SK-N-SH (cell line): Measurements from ENCODE around the gene ASIC3. TPM values are rescaled to one million over a fixed set of nuclear protein-coding genes. Genes with fewer than 3 reads are reported as not detected.

Experiments used
- CTCF ChIA-PET: fragments of 300-600, 350-600 bp; formaldehyde crosslinking; extraction: SDS; loops from one replicate; lab custom pipeline; 2021; lab: Yijun Ruan, JAX
- POLR2A ChIA-PET: fragments of 350-600 bp; sonication (Branson Sonifier 250); formaldehyde crosslinking; extraction: SDS; loops from one replicate; lab custom pipeline; 2020; ENCODE audit warnings: antibody characterized with exemption, inconsistent platforms; lab: Yijun Ruan, JAX
- DNase-seq: peaks from one replicate; pipeline ENCODE4 v3.0.0; 2012
- H2AFZ ChIP-seq: fragments of 200-600 bp; sonication (generic); 2 replicates; pipeline ENCODE4 v1.8.1; 2016; ENCODE audit warnings: antibody characterized with exemption, mild to moderate bottlenecking, low read depth
- H3F3A ChIP-seq: fragments of 200-600 bp; sonication (generic); replicated peaks from 2 replicates; pipeline ENCODE3; 2016; ENCODE audit warnings: antibody characterized with exemption, mild to moderate bottlenecking; ENCODE audit not compliant: insufficient read depth
- H3K27ac ChIP-seq, 2 experiments: fragments of 200-500 bp in 1 of 2; fragments of 200-600 bp in 1 of 2; sonication (Bioruptor generic) in 1 of 2; sonication (generic), shearing (Covaris generic) in 1 of 2; 2 replicates each; pipeline versions ENCODE4 v1.5.1 to v1.6.1; 2014 to 2016; ENCODE audit warnings: low read depth in 2 of 2, inconsistent platforms in 1 of 2, low read length in 1 of 2, mild to moderate bottlenecking in 1 of 2, mixed read lengths in 1 of 2
- H3K27me3 ChIP-seq: fragments of 200-600 bp; sonication (generic), shearing (Covaris generic); 2 replicates; pipeline ENCODE4 v1.6.1; 2016; ENCODE audit warnings: mixed run types; ENCODE audit not compliant: insufficient read depth
- H3K36me3 ChIP-seq, 2 experiments: fragments of 200-500 bp in 1 of 2; fragments of 200-600 bp in 1 of 2; sonication (Bioruptor generic) in 1 of 2; sonication (generic) in 1 of 2; replicated peaks in 1 of 2; 2 replicates each; pipeline versions ENCODE3 to v1.5.1; 2014 to 2016; ENCODE audit warnings: low read length in 1 of 2, mild to moderate bottlenecking in 1 of 2; ENCODE audit not compliant: insufficient read depth in 2 of 2, control insufficient read depth in 1 of 2
- H3K4me1 ChIP-seq, 2 experiments: fragments of 200-500 bp in 1 of 2; fragments of 200-600 bp in 1 of 2; sonication (Bioruptor generic) in 1 of 2; sonication (generic), shearing (Covaris generic) in 1 of 2; 2 replicates each; pipeline versions ENCODE4 v1.5.1 to v1.6.1; 2014 to 2016; ENCODE audit warnings: low read depth in 1 of 2, low read length in 1 of 2, mixed run types in 1 of 2; ENCODE audit not compliant: insufficient read depth in 2 of 2, control insufficient read depth in 1 of 2
- H3K4me2 ChIP-seq: fragments of 200-600 bp; sonication (generic), shearing (Covaris generic); 2 replicates; pipeline ENCODE4 v1.6.1; 2017; ENCODE audit warnings: mixed run types
- H3K4me3 ChIP-seq, 2 experiments: fragments of 200-500 bp in 1 of 2; fragments of 200-600 bp in 1 of 2; sonication (Bioruptor generic) in 1 of 2; sonication (generic), shearing (Covaris generic) in 1 of 2; 2 replicates each; pipeline versions ENCODE4 v1.5.1 to v1.8.1; 2014 to 2016; ENCODE audit warnings: low read depth in 2 of 2, inconsistent platforms in 1 of 2, low read length in 1 of 2, mild to moderate bottlenecking in 1 of 2, mixed read lengths in 1 of 2, moderate library complexity in 1 of 2
- H3K79me2 ChIP-seq: fragments of 200-600 bp; sonication (generic); 2 replicates; pipeline ENCODE4 v1.8.1; 2017; ENCODE audit warnings: mild to moderate bottlenecking; ENCODE audit not compliant: insufficient read depth
- H3K9ac ChIP-seq: fragments of 200-600 bp; sonication (generic); 2 replicates; pipeline ENCODE4 v1.6.1; 2017; ENCODE audit warnings: mixed run types
- H3K9me2 ChIP-seq: fragments of 200-600 bp; sonication (generic); 2 replicates; pipeline ENCODE4 v1.6.1; 2017; ENCODE audit warnings: mixed run types
- H3K9me3 ChIP-seq: fragments of 200-600 bp; sonication (generic); 2 replicates; pipeline ENCODE4 v1.6.1; 2017; ENCODE audit warnings: mixed run types, mild to moderate bottlenecking, moderate library complexity
- H4K20me1 ChIP-seq: fragments of 200-600 bp; sonication (generic); 2 replicates; pipeline ENCODE4 v1.6.1; 2017; ENCODE audit warnings: mild to moderate bottlenecking, mixed run types; ENCODE audit not compliant: insufficient read depth
- EP300 ChIP-seq, 2 experiments: IDR thresholded peaks; 2 replicates each; pipeline versions ENCODE4 v1.4.0 to v1.6.1; 2012; ENCODE audit warnings: borderline replicate concordance in 1 of 2, low read depth in 1 of 2, low read length in 1 of 2
- FOSL2 ChIP-seq: IDR thresholded peaks from 2 replicates; pipeline ENCODE4 v1.4.0; 2012; ENCODE audit warnings: low read depth, mild to moderate bottlenecking, moderate library complexity, borderline replicate concordance
- FOXM1 ChIP-seq: IDR thresholded peaks from 2 replicates; pipeline ENCODE4 v1.4.0; 2012; ENCODE audit warnings: low read depth, mild to moderate bottlenecking
- GABPA ChIP-seq: IDR thresholded peaks from 2 replicates; pipeline ENCODE4 v1.4.0; 2012; ENCODE audit warnings: low read depth, mild to moderate bottlenecking
- JUND ChIP-seq: IDR thresholded peaks from 2 replicates; pipeline ENCODE4 v1.4.0; 2012
- MEF2A ChIP-seq: IDR thresholded peaks from 2 replicates; pipeline ENCODE4 v1.4.0; 2012; ENCODE audit warnings: low read depth, borderline replicate concordance
- MXI1 ChIP-seq: IDR thresholded peaks from 2 replicates; pipeline ENCODE4 v1.6.1; 2012; ENCODE audit warnings: mild to moderate bottlenecking, low read depth, low read length, improper control_type of control experiment
- NFIC ChIP-seq: IDR thresholded peaks from 2 replicates; pipeline ENCODE4 v1.4.0; 2012; ENCODE audit warnings: borderline replicate concordance
- POLR2AphosphoS5 ChIP-seq: IDR thresholded peaks from 2 replicates; pipeline ENCODE4 v1.6.1; 2012; ENCODE audit warnings: low read depth, low read length
- RAD21 ChIP-seq: IDR thresholded peaks from 2 replicates; pipeline ENCODE4 v1.6.1; 2012; ENCODE audit warnings: mild to moderate bottlenecking, low read length
- RCOR1 ChIP-seq: fragments of 150-350 bp; IDR thresholded peaks from 2 replicates; pipeline ENCODE4 v1.6.1; 2017; ENCODE audit warnings: antibody characterized with exemption, low read length
- RXRA ChIP-seq: IDR thresholded peaks from 2 replicates; pipeline ENCODE4 v1.4.0; 2012; ENCODE audit warnings: low read depth, mild to moderate bottlenecking, borderline replicate concordance
- SIN3A ChIP-seq: IDR thresholded peaks from 2 replicates; pipeline ENCODE4 v1.6.1; 2012; ENCODE audit warnings: low read depth, mild to moderate bottlenecking, low read length, moderate library complexity, borderline replicate concordance
- TCF12 ChIP-seq: IDR thresholded peaks from 2 replicates; pipeline ENCODE4 v1.4.0; 2012
- WGBS: methylation state at CpG from one replicate; pipeline ENCODE4 v1.1.6; 2017; ENCODE audit warnings: low lambda C conversion rate; 5-methylcytosine and 5-hydroxymethylcytosine counted together
- polyA plus RNA-seq, 3 experiments: library from polyadenylated mRNA; depleted of rRNA; stranded (reverse); fragments of >200 nt; gene quantifications; 2 replicates each; pipeline ENCODE4 v1.2.3, GENCODE V29; 2012
- TF ChIP-seq, protein P1 (sequence below): IDR thresholded peaks from 2 replicates; pipeline ENCODE4 v1.4.0; 2012; ENCODE audit warnings: low read depth, borderline replicate concordance
- TF ChIP-seq, protein P2 (sequence below): fragments of 200-600 bp; sonication (generic); IDR thresholded peaks from 2 replicates; pipeline ENCODE4 v1.6.1; 2017; ENCODE audit warnings: antibody characterized with exemption, mild to moderate bottlenecking, moderate library complexity
- TF ChIP-seq, protein P3 (sequence below): IDR thresholded peaks from 2 replicates; pipeline ENCODE4 v1.6.1; 2012; ENCODE audit warnings: mild to moderate bottlenecking, low read depth, low read length, moderate library complexity

Gene ASIC3
- polyA plus RNA-seq, 1 of the 3 experiments (the other 2 are of a cell fraction) = 4.5 TPM

DNA sequence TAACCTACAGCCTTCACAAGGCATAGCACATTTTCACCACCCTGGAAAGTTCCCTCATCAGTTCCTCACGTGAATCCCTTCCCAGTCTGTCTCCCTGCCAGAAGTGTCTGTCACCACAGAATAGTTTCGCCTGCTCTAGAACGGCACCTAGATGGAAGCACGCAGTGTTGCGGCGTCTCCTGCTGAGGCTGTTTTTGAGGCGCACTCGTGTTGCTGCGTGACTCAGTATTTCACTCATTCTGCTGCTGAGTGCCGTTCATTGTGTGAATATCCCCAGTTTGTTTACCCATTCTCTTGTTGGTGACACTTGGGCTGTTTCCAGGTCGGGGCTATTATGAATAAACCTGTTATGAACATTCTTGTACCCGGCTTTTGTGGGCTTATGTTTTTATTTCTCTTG lies 44.8 kb upstream of the ASIC3 start:
- DNase-seq = no peak
- 0 out of 2 replicates have a peak, but pooled peaks cover 5% of the 10 kb centered on the region for H3K27me3 ChIP-seq
- peaks cover 0 to 10% of the 10 kb centered on the region in 2 experiments; a peak in 1 of 4 replicates for H3K4me1 ChIP-seq
- TF ChIP-seq RAD21 (no peak), FOXM1 (no peak), RXRA (no peak), GABPA (no peak), POLR2AphosphoS5 (no peak), SIN3A (no peak), TCF12 (no peak), NFIC (no peak), MEF2A (no peak), JUND (no peak), FOSL2 (no peak), EP300 (IDR thresholded peaks at IDR 0.05; ENCODE audit: borderline replicate concordance in 1 of 2, low read depth in 1 of 2, low read length in 1 of 2) (no peak), RCOR1 (no peak), MXI1 (no peak)
- TF ChIP-seq, protein P1, sequence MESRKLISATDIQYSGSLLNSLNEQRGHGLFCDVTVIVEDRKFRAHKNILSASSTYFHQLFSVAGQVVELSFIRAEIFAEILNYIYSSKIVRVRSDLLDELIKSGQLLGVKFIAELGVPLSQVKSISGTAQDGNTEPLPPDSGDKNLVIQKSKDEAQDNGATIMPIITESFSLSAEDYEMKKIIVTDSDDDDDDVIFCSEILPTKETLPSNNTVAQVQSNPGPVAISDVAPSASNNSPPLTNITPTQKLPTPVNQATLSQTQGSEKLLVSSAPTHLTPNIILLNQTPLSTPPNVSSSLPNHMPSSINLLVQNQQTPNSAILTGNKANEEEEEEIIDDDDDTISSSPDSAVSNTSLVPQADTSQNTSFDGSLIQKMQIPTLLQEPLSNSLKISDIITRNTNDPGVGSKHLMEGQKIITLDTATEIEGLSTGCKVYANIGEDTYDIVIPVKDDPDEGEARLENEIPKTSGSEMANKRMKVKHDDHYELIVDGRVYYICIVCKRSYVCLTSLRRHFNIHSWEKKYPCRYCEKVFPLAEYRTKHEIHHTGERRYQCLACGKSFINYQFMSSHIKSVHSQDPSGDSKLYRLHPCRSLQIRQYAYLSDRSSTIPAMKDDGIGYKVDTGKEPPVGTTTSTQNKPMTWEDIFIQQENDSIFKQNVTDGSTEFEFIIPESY = no peak
- TF ChIP-seq, protein P2, sequence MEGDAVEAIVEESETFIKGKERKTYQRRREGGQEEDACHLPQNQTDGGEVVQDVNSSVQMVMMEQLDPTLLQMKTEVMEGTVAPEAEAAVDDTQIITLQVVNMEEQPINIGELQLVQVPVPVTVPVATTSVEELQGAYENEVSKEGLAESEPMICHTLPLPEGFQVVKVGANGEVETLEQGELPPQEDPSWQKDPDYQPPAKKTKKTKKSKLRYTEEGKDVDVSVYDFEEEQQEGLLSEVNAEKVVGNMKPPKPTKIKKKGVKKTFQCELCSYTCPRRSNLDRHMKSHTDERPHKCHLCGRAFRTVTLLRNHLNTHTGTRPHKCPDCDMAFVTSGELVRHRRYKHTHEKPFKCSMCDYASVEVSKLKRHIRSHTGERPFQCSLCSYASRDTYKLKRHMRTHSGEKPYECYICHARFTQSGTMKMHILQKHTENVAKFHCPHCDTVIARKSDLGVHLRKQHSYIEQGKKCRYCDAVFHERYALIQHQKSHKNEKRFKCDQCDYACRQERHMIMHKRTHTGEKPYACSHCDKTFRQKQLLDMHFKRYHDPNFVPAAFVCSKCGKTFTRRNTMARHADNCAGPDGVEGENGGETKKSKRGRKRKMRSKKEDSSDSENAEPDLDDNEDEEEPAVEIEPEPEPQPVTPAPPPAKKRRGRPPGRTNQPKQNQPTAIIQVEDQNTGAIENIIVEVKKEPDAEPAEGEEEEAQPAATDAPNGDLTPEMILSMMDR = no peak
- TF ChIP-seq, protein P3, sequence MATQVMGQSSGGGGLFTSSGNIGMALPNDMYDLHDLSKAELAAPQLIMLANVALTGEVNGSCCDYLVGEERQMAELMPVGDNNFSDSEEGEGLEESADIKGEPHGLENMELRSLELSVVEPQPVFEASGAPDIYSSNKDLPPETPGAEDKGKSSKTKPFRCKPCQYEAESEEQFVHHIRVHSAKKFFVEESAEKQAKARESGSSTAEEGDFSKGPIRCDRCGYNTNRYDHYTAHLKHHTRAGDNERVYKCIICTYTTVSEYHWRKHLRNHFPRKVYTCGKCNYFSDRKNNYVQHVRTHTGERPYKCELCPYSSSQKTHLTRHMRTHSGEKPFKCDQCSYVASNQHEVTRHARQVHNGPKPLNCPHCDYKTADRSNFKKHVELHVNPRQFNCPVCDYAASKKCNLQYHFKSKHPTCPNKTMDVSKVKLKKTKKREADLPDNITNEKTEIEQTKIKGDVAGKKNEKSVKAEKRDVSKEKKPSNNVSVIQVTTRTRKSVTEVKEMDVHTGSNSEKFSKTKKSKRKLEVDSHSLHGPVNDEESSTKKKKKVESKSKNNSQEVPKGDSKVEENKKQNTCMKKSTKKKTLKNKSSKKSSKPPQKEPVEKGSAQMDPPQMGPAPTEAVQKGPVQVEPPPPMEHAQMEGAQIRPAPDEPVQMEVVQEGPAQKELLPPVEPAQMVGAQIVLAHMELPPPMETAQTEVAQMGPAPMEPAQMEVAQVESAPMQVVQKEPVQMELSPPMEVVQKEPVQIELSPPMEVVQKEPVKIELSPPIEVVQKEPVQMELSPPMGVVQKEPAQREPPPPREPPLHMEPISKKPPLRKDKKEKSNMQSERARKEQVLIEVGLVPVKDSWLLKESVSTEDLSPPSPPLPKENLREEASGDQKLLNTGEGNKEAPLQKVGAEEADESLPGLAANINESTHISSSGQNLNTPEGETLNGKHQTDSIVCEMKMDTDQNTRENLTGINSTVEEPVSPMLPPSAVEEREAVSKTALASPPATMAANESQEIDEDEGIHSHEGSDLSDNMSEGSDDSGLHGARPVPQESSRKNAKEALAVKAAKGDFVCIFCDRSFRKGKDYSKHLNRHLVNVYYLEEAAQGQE = no peak
- CTCF ChIA-PET = interaction anchor here (0.9 to 10.7 kb wide), 6 partner anchors 17 to 107 kb away, joined by 3 to 107 read pairs (median 4); partner anchors contain the start of gene ATG9B
- POLR2A ChIA-PET = no interaction called here
- H4K20me1 ChIP-seq = no peaks in the 10 kb centered on the region
- no peaks in the 10 kb centered on the region for H3K9me2 ChIP-seq
- no peak overlapping the region for H3K9ac ChIP-seq
- 78% methylated on average over 12 of the region's 12 CpGs for WGBS
- no peaks in the 10 kb centered on the region for H3K79me2 ChIP-seq
- H3K9me3 ChIP-seq = no peaks in the 10 kb centered on the region
- no peak overlapping the region for H3K4me2 ChIP-seq
- H3K36me3 ChIP-seq = no peaks in the 10 kb centered on the region
- no peak overlapping the region for H3K27ac ChIP-seq
- H3F3A ChIP-seq = no peaks in the 10 kb centered on the region
- no peak overlapping the region for H3K4me3 ChIP-seq
- no peak overlapping the region for H2AFZ ChIP-seq
